Measurements from ENCODE around the gene FOXL3. TPM values are rescaled to one million over a fixed set of nuclear protein-coding genes. Genes with fewer than 3 reads are reported as not detected.

FOXL3 gene
- total RNA-seq, 1 experiment from 2014 or later, result not detected

GRCh38 chr7:257647-257992 lies 32.4 kb upstream of the FOXL3 start:
- H3T11ph ChIP-seq (ENCODE audit: low read length), result no peak overlapping the region
- H4K8ac ChIP-seq (replicated peaks; ENCODE audit: insufficient read length, low read depth, low read length), result no peak overlapping the region
- Mint-ChIP-seq H3K4me3 (no peak overlapping the region), H3K4me1 (no peaks in the 10 kb centered on the region), H3K27ac (no peak overlapping the region), H3K36me3 (ENCODE audit: insufficient read depth in 1 of 3, low read depth in 3 of 3) (peaks cover 88 to 95% (median 89%) of the 10 kb centered on the region in 3 experiments), H3K9me3 (peaks cover 59 to 83% of the 10 kb centered on the region in 2 experiments), H3K27me3 (ENCODE audit: low read depth) (peaks cover 14% of the 10 kb centered on the region)
- H3K4ac ChIP-seq (ENCODE audit: low read depth, low read length), result no peak overlapping the region
- no peaks in the 10 kb centered on the region for H3K23me2 ChIP-seq (ENCODE audit: insufficient read length, low read depth, low read length, poor library complexity, severe bottlenecking)
- no peak overlapping the region for H2AFZ ChIP-seq (ENCODE audit: low read length)
- H3K27me3 ChIP-seq (ENCODE audit: insufficient read depth, low read length), result no peaks in the 10 kb centered on the region
- no peak overlapping the region for H3K23ac ChIP-seq (ENCODE audit: insufficient read length, low read depth, low read length)
- H3K9ac ChIP-seq (ENCODE audit: extremely low read depth, insufficient read length, low read length), result no peak overlapping the region
- no peak overlapping the region for H2AK5ac ChIP-seq (ENCODE audit: insufficient read length, low read length)
- H2BK12ac ChIP-seq (ENCODE audit: insufficient read length, low read depth, low read length), result no peak overlapping the region
- H4K5ac ChIP-seq (ENCODE audit: insufficient read length, low read depth, low read length), result no peak overlapping the region
- no peaks in the 10 kb centered on the region for H4K20me1 ChIP-seq (ENCODE audit: control insufficient read depth, insufficient read depth, insufficient read length)
- no peak overlapping the region for H4K91ac ChIP-seq (ENCODE audit: insufficient read length, low read depth, low read length)
- no peak overlapping the region for H2BK15ac ChIP-seq (ENCODE audit: low read depth, low read length)
- no peaks in the 10 kb centered on the region for H3K79me2 ChIP-seq (ENCODE audit: insufficient read depth, low read length)
- no peaks in the 10 kb centered on the region for H3K79me1 ChIP-seq (ENCODE audit: insufficient read depth, low read depth, low read length, poor library complexity, severe bottlenecking)
- H3K4me2 ChIP-seq (ENCODE audit: insufficient read depth, insufficient read length, low read length), result no peak overlapping the region
- WGBS (ENCODE audit: extremely low coverage, insufficient read length, low lambda C conversion rate), result no CpG with 5 or more reads among the region's 5 CpGs
- no peak overlapping the region for H3K14ac ChIP-seq (ENCODE audit: insufficient read depth, low read length)
- H2BK5ac ChIP-seq (ENCODE audit: insufficient read length, low read length), result no peak overlapping the region
- peaks cover 43% of the 10 kb centered on the region for H3K9me3 ChIP-seq (ENCODE audit: control insufficient read depth, low read depth, low read length)
- no peak overlapping the region for H3K56ac ChIP-seq (ENCODE audit: insufficient read length, low read depth, low read length)
- H3K18ac ChIP-seq (ENCODE audit: insufficient read length, low read depth, low read length), result no peak overlapping the region
- no peak for DNase-seq
- no peaks in the 10 kb centered on the region for H3K4me1 ChIP-seq (ENCODE audit: insufficient read depth, low read length)
- H2BK120ac ChIP-seq (ENCODE audit: low read depth, low read length, poor library complexity, severe bottlenecking), result no peak overlapping the region
- no peak overlapping the region for H2BK20ac ChIP-seq (ENCODE audit: low read depth, low read length, poor library complexity, severe bottlenecking)
- no peak for TF ChIP-seq CTCF (conservative IDR thresholded peaks at IDR 0.05)
- H3K27ac ChIP-seq (ENCODE audit: insufficient read length, low read depth, low read length), result no peak overlapping the region
